Measurements from ENCODE around the gene E2F3.

The E2F3 gene

GRCh38 chr6:20538131-20538662 lies 136.5 kb downstream of the E2F3 start:
- no peak for DNase-seq

GRCh38 chr6:20538907-20539306 lies 137.2 kb downstream of the E2F3 start:
- DNase-seq = no peak

- DNase-seq = no peak
These were observed 137.7 kb downstream of the E2F3 start for GRCh38 chr6:20539387-20539786.

- no peak for DNase-seq
These were observed 139.0 kb downstream of the E2F3 start for GRCh38 chr6:20540683-20541082.

GRCh38 chr6:20541382-20541781 lies 139.7 kb downstream of the E2F3 start:
- no peak for DNase-seq

- DNase-seq = peak; percentile 64
These were observed 141.4 kb downstream of the E2F3 start for GRCh38 chr6:20542927-20543602.

All from NCI-H1436 (cell line).